Epidermal melanocyte (primary cell): Measurements from ENCODE around the gene TMEM223.
"Not testable (repeated sequence)": the region's sequence is repeated elsewhere in the genome, so short reads cannot be mapped to it uniquely, and the experiment has no call there.

Source experiments
- DNase-seq: peaks from one replicate; pipeline ENCODE4 v3.0.0; 2011; ENCODE audit warnings: low spot score; ENCODE audit not compliant: insufficient read length

TMEM223 gene

GRCh38 chr11:62753736-62754603, 37.8 kb downstream of the TMEM223 start, which contains the start of gene ZBTB3:
ZBTB3 (minus strand) TSS chr11:62754160; CDS start chr11:62753664, 496 bp downstream.
- peak; percentile 96 for DNase-seq

DNA sequence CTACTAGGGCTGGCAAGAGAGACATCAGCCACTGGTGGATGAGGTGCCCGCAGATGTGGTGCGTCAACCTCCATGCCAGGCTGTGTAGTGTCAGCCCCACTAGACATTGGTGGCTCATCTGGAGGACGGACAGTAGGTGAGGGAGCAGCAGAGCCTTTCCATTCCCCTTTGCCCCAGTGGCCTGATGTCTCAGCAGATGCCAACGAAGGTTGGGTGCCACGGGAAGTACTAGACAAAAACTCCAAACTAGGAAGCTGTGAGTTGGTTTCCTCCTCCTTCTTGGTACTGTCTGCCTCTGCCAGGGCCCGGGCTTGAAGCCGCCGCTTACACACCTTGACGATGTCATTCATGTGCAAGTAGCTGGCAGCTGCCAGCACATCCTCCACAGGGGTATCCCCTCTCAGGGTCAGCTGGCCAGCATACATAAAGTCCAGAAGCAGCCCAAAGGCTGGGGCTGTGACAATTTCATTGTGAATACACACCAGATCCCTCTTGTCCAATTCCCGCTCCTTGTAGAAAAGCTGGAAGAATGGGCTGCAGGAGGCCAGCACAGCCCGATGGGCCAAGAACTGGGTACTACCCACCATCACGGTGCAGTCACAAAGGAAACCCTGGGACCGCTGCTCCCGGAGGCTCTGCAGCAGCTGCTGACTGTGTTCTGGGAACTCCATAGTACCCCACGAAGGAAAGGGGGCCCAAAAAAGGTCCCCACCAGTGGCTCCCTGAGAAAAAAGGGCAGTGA, 38.6 kb downstream of the TMEM223 start:
- no peak for DNase-seq

GRCh38 chr11:62752177-62752785, 39.5 kb downstream of the TMEM223 start:
- DNase-seq: no peak

- not testable (repeated sequence) for DNase-seq
These were observed 41.9 kb downstream of the TMEM223 start for GRCh38 chr11:62749931-62750330.

DNA sequence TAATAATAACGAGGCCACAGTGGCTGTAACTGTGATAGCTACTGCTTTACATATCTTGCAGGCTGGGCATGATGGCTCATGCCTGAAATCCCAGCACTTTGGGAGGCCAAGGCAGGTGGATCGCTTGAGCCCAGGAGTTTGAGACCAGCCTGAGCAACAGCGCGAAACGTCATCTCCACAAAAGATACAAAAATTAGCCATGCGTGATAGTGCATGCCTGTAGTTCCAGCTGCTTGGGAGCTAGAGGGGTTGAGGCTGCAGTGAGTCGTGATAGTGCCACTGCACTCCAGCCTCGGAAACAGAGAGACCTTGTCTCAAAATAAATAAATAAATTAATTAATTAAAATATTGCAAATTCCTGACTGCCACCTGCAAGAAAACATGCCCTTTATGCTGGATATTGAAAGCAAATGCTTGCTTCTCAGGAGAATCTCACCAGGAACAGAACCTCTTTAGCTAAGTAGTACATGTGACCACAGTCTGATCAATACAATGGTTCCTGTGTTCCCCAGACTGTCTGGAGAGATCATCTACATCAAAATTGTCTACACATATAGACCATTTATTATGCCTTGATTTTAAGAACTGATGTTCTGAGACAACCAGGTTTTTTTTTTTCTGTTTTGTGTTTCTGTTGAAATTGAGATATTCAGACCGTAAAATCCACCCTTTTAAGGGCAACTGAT, 44.2 kb downstream of the TMEM223 start:
- DNase-seq: peak; percentile 68
